MM.1S (cell line): Measurements from ENCODE around the gene MON2.

Source experiments
- DNase-seq: peaks from one replicate; pipeline ENCODE4 v3.0.0-alpha.2; 2015
- H2AFZ ChIP-seq: fragments of 300-600 bp; sonication (generic); 2 replicates; pipeline ENCODE4 v1.6.0; 2016; ENCODE audit warnings: antibody characterized with exemption, low read length
- H3F3A ChIP-seq: fragments of 300-600 bp; sonication (generic); 2 replicates; pipeline ENCODE4 v1.6.1; 2016; ENCODE audit warnings: mild to moderate bottlenecking, antibody characterized with exemption, low read length, moderate library complexity, mixed read lengths; ENCODE audit not compliant: insufficient read depth
- H3K27ac ChIP-seq: fragments of 300-600 bp; sonication (generic); 2 replicates; pipeline ENCODE4 v1.5.1; 2016; ENCODE audit warnings: mild to moderate bottlenecking, low read length
- H3K27me3 ChIP-seq: fragments of 300-600 bp; sonication (generic); replicated peaks from 2 replicates; pipeline ENCODE4 v1.6.0; 2016; ENCODE audit warnings: low read length; ENCODE audit not compliant: insufficient read depth
- H3K36me3 ChIP-seq: fragments of 300-600 bp; sonication (generic); replicated peaks from 2 replicates; pipeline ENCODE4 v1.6.1; 2016; ENCODE audit warnings: mild to moderate bottlenecking, low read length, mixed read lengths; ENCODE audit not compliant: insufficient read depth
- H3K4me1 ChIP-seq: fragments of 300-600 bp; sonication (generic); 2 replicates; pipeline ENCODE4 v1.6.1; 2016; ENCODE audit warnings: low read length, mixed read lengths
- H3K4me2 ChIP-seq: fragments of 300-600 bp; sonication (generic); 2 replicates; pipeline ENCODE4 v1.6.0; 2016; ENCODE audit warnings: low read depth, low read length
- H3K4me3 ChIP-seq: fragments of 300-600 bp; sonication (generic); 2 replicates; pipeline ENCODE4 v1.5.1; 2016; ENCODE audit warnings: low read length, mixed read lengths
- H3K79me2 ChIP-seq: fragments of 300-600 bp; sonication (generic); 2 replicates; pipeline ENCODE4 v1.6.1; 2016; ENCODE audit warnings: mixed run types, low read length, mixed read lengths
- H3K9ac ChIP-seq: fragments of 300-600 bp; sonication (generic); 2 replicates; pipeline ENCODE4 v1.6.1; 2016; ENCODE audit warnings: low read length, mixed read lengths
- H3K9me2 ChIP-seq: fragments of 300-600 bp; sonication (generic); replicated peaks from 2 replicates; pipeline ENCODE4 v1.6.1; 2016; ENCODE audit warnings: mild to moderate bottlenecking, low read length, mixed read lengths; ENCODE audit not compliant: insufficient read depth
- H3K9me3 ChIP-seq: fragments of 300-600 bp; sonication (generic); replicated peaks from 2 replicates; pipeline ENCODE4 v1.6.1; 2016; ENCODE audit warnings: mild to moderate bottlenecking, low read length, mixed read lengths; ENCODE audit not compliant: insufficient read depth
- H4K20me1 ChIP-seq: fragments of 300-600 bp; sonication (generic); 2 replicates; pipeline ENCODE4 v1.6.1; 2016; ENCODE audit warnings: mild to moderate bottlenecking, low read length, moderate library complexity, mixed read lengths; ENCODE audit not compliant: insufficient read depth
- EZH2 ChIP-seq: fragments of 300-600 bp; sonication (generic); optimal IDR thresholded peaks from 2 replicates; pipeline ENCODE3; 2017; ENCODE audit warnings: low read depth, mild to moderate bottlenecking, antibody characterized with exemption, low read length, mixed read lengths
- EZH2phosphoT487 ChIP-seq: fragments of 300-600 bp; sonication (generic); IDR thresholded peaks from 2 replicates; pipeline ENCODE4 v1.6.1; 2018; ENCODE audit warnings: antibody characterized with exemption, low read length
- TF ChIP-seq, protein P1 (sequence below): fragments of 300-600 bp; sonication (generic); IDR thresholded peaks from 2 replicates; pipeline ENCODE4 v1.5.1; 2016; ENCODE audit warnings: antibody characterized with exemption, low read length, mixed read lengths

MON2 gene

GRCh38 chr12:62481843-62482540 lies 15.4 kb downstream of the MON2 start:
- no peaks in the 10 kb centered on the region for H3K36me3 ChIP-seq
- no peak overlapping the region for H3K4me2 ChIP-seq
- H3K4me3 ChIP-seq, result no peak overlapping the region
- H3K79me2 ChIP-seq, result peaks cover 67% of the 10 kb centered on the region
- no peaks in the 10 kb centered on the region for H3K9me3 ChIP-seq
- no peak overlapping the region for H3K9ac ChIP-seq
- no peaks in the 10 kb centered on the region for H3K27me3 ChIP-seq
- TF ChIP-seq EZH2phosphoT487 (no peak), EZH2 (no peak)
- TF ChIP-seq, protein P1, sequence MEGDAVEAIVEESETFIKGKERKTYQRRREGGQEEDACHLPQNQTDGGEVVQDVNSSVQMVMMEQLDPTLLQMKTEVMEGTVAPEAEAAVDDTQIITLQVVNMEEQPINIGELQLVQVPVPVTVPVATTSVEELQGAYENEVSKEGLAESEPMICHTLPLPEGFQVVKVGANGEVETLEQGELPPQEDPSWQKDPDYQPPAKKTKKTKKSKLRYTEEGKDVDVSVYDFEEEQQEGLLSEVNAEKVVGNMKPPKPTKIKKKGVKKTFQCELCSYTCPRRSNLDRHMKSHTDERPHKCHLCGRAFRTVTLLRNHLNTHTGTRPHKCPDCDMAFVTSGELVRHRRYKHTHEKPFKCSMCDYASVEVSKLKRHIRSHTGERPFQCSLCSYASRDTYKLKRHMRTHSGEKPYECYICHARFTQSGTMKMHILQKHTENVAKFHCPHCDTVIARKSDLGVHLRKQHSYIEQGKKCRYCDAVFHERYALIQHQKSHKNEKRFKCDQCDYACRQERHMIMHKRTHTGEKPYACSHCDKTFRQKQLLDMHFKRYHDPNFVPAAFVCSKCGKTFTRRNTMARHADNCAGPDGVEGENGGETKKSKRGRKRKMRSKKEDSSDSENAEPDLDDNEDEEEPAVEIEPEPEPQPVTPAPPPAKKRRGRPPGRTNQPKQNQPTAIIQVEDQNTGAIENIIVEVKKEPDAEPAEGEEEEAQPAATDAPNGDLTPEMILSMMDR, result no peak
- 0 out of 2 replicates have a peak, but pooled peaks cover 3% of the 10 kb centered on the region for H4K20me1 ChIP-seq
- no peak overlapping the region for H2AFZ ChIP-seq
- H3K4me1 ChIP-seq, result 0 out of 2 replicates have a peak, but pooled peaks cover 3% of the 10 kb centered on the region
- no peaks in the 10 kb centered on the region for H3F3A ChIP-seq
- DNase-seq, result no peak
- H3K9me2 ChIP-seq, result no peaks in the 10 kb centered on the region
- H3K27ac ChIP-seq, result no peak overlapping the region

DNA sequence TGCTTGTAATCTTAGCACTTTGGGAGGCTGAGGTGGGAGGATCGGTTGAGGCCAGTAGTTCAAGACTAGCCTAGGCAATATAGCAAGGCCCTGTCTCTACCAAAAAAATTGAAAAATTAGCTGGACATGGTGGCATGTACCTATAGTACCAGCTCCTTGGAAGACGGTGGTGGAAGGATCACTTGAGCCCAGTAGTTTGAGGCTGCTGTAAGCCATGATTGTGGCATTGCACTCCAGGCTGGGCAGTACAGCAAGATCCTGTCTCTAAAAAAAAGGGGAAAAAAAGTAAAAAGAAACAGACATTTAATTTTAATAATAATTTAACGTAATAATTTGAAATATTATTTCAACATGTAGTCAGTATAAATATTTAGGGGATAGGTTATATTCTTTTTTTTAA lies 16.1 kb downstream of the MON2 start:
- Histone ChIP-seq H3K9me2 (no peaks in the 10 kb centered on the region), H3K36me3 (no peaks in the 10 kb centered on the region), H3K4me3 (no peak overlapping the region), H3K9me3 (no peaks in the 10 kb centered on the region), H3K79me2 (peaks cover 60% of the 10 kb centered on the region), H3K27ac (no peak overlapping the region), H3K27me3 (no peaks in the 10 kb centered on the region), H3K4me2 (no peak overlapping the region), H3K9ac (no peak overlapping the region), H3K4me1 (0 out of 2 replicates have a peak, but pooled peaks cover under 1% of the 10 kb centered on the region), H2AFZ (no peak overlapping the region), H3F3A (no peaks in the 10 kb centered on the region), H4K20me1 (0 out of 2 replicates have a peak, but pooled peaks cover 3% of the 10 kb centered on the region)
- no peak for DNase-seq
- TF ChIP-seq EZH2, result no peak
- TF ChIP-seq EZH2phosphoT487, result no peak
- TF ChIP-seq, protein P1, result no peak

DNA sequence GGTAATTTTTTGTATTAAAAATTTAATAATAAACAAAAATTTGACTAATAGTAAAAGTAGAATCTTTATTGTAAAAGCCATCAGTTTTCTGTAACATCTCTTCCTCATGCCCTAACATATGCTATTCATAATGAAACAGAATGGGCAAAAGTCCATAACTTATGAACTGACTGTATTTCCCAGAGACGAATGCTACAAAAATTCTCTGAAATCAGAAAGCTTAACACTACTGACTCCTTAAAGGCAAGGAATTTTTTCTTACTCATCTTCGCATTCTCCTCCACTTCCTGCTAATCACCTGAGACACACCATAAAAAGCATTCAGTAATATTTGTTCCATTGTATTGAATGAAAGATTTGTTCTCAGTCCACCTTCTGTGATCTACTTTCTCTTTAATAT lies 17.6 kb downstream of the MON2 start:
- H3K9ac ChIP-seq, result no peak overlapping the region
- no peaks in the 10 kb centered on the region for H3K36me3 ChIP-seq
- H3F3A ChIP-seq, result no peaks in the 10 kb centered on the region
- H3K4me1 ChIP-seq, result no peaks in the 10 kb centered on the region
- H4K20me1 ChIP-seq, result 0 out of 2 replicates have a peak, but pooled peaks cover 3% of the 10 kb centered on the region
- no peak overlapping the region for H3K4me3 ChIP-seq
- TF ChIP-seq, protein P1, result no peak
- TF ChIP-seq EZH2 (no peak), EZH2phosphoT487 (no peak)
- H3K9me2 ChIP-seq, result no peaks in the 10 kb centered on the region
- no peak overlapping the region for H3K27ac ChIP-seq
- no peak overlapping the region for H2AFZ ChIP-seq
- no peak overlapping the region for H3K4me2 ChIP-seq
- H3K9me3 ChIP-seq, result no peaks in the 10 kb centered on the region
- H3K79me2 ChIP-seq, result peaks cover 51% of the 10 kb centered on the region
- DNase-seq, result no peak
- no peaks in the 10 kb centered on the region for H3K27me3 ChIP-seq
